ENCODE results near the gene HSPA1A.

HSPA1A gene

DNA sequence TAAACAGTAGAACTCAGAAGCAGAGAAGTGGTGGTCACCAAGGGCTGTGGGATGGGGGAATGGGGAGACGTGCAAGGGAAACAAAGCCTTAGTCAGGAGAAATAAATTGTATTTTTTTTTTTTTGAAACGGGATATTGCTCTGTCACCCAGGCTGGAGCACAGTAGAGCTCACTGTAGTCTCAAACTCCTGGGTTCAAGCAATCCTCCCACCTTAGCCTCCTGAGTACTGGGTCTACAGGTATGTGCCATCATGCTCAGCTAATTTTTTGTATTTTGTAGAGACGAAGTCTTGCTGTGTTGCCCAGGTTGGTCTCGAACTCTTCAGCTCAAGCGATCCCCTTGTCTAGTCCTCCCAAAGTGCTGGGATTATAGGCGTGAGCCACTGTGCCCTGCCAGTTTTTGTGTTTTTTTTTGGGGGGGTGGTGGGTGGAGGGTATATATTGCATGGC lies 15.6 kb downstream of the HSPA1A start:
- Histone ChIP-seq H3K27ac (ENCODE audit: poor library complexity, severe bottlenecking) (peak overlapping the region; percentile 77), H3K9me3 (ENCODE audit: severe bottlenecking) (no peaks in the 10 kb centered on the region), H3K27me3 (ENCODE audit: insufficient read depth, poor library complexity, severe bottlenecking) (no peaks in the 10 kb centered on the region), H3K36me3 (ENCODE audit: low read depth) (peaks cover 30% of the 10 kb centered on the region), H3K4me3 (ENCODE audit: severe bottlenecking) (peak overlapping the region; percentile 70), H3K4me1 (ENCODE audit: insufficient read depth, poor library complexity, severe bottlenecking) (peaks cover 17% of the 10 kb centered on the region)
- no peak for DNase-seq (ENCODE audit: low spot score)
- no peak for ATAC-seq (ENCODE audit: low read depth)
- TF ChIP-seq, protein P1, sequence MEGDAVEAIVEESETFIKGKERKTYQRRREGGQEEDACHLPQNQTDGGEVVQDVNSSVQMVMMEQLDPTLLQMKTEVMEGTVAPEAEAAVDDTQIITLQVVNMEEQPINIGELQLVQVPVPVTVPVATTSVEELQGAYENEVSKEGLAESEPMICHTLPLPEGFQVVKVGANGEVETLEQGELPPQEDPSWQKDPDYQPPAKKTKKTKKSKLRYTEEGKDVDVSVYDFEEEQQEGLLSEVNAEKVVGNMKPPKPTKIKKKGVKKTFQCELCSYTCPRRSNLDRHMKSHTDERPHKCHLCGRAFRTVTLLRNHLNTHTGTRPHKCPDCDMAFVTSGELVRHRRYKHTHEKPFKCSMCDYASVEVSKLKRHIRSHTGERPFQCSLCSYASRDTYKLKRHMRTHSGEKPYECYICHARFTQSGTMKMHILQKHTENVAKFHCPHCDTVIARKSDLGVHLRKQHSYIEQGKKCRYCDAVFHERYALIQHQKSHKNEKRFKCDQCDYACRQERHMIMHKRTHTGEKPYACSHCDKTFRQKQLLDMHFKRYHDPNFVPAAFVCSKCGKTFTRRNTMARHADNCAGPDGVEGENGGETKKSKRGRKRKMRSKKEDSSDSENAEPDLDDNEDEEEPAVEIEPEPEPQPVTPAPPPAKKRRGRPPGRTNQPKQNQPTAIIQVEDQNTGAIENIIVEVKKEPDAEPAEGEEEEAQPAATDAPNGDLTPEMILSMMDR (IDR thresholded peaks at IDR 0.05; ENCODE audit: poor library complexity, severe bottlenecking), result no peak

DNA sequence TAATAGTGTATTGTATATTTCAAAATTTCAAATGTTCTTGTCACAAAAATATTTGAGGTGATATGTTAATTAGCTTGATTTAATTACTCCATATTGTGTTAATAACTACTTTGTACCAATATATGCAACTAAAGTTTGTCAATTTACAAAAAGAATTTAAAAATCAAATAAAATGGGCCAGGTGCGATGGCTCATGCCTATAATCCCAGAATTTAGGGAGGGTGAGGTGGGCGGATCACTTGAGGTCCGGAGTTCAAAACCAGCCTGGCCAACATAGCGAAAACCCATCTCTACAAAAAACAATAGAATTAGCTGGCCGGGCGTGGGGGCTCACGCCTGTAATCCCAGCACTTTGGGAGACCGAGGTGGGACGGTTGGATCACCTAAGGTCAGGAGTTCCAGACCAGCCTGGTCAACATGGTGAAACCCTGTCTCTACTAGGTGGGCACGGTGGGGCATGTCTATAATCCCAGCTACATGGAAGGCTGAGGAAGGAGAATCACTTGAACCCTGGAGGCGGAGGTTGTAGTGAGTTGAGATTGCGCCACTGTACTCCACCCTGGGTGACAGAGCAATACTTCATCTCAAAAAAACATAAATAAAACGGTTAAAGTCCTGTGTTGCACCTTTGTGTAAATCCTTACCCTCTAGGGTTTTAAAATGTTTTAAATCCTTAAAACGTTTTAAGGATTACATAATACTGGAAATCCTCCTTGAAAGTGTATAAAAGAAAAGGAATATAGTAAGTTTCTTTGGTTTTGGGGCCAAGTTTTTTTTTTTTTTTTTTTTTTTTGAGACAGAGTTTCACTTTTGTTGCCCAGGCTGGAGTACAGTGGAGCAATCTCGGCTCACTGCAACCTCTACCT lies 16.2 kb downstream of the HSPA1A start:
- H3K36me3 ChIP-seq (ENCODE audit: low read depth), result peaks cover 36% of the 10 kb centered on the region
- peaks cover 12% of the 10 kb centered on the region for H3K4me1 ChIP-seq (ENCODE audit: insufficient read depth, poor library complexity, severe bottlenecking)
- no peak for ATAC-seq (ENCODE audit: low read depth)
- DNase-seq (ENCODE audit: low spot score), result no peak
- H3K27ac ChIP-seq (ENCODE audit: poor library complexity, severe bottlenecking), result peak overlapping the region; percentile 77
- H3K27me3 ChIP-seq (ENCODE audit: insufficient read depth, poor library complexity, severe bottlenecking), result no peaks in the 10 kb centered on the region
- TF ChIP-seq, protein P1 (IDR thresholded peaks at IDR 0.05; ENCODE audit: poor library complexity, severe bottlenecking), result no peak
- H3K9me3 ChIP-seq (ENCODE audit: severe bottlenecking), result no peaks in the 10 kb centered on the region
- peak overlapping the region; percentile 70 for H3K4me3 ChIP-seq (ENCODE audit: severe bottlenecking)

DNA sequence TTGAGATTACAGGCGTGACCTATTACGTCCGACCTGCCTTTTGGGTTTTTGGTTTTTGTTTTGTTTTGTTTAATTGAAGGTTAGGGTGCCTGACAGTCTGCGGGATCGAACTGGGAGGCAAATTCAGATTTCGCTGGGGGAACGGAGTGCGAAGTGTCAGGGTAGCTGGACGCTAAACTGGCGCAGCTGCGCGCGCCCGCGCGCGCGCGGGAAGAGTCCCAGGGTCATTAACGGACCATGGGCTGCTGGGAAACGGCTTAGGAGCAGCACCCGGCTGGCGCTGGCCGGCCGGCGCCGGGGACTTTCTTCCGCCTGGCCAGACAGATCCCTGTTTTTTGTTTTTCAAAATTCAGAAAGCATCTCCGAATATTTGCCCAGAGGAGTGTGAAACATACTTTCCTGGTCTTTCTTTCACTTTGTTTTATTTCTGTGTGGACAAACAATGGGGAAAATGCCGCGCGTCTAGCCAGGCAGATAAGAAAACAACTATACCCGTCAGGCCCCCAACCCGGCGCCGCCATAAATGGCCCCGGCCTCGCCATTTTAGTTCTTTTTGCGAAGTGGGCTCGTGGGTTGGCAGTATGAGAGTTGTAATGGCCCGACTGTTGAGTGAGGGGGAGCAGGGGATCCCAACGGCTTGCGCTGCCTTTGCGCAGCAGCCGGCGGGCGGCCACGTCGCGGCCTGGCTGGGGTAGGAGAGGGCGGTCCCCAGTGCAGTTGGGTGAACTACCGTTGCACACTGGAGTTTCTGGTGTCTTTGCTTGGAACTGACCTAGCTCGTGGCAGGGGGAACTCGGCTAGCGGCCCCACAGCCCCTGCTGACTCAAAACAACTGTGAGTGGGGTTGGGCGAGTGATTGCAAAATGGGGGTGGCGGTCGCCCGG lies 19.3 kb downstream of the HSPA1A start:
- Histone ChIP-seq H3K4me1 (ENCODE audit: insufficient read depth, poor library complexity, severe bottlenecking) (peaks cover 28% of the 10 kb centered on the region), H3K9me3 (ENCODE audit: severe bottlenecking) (no peaks in the 10 kb centered on the region), H3K4me3 (ENCODE audit: severe bottlenecking) (peak overlapping the region; percentile 97), H3K27ac (ENCODE audit: poor library complexity, severe bottlenecking) (peak overlapping the region; percentile 77), H3K36me3 (ENCODE audit: low read depth) (peaks cover 66% of the 10 kb centered on the region), H3K27me3 (ENCODE audit: insufficient read depth, poor library complexity, severe bottlenecking) (no peaks in the 10 kb centered on the region)
- ATAC-seq (ENCODE audit: low read depth) (peak; percentile 79), DNase-seq (ENCODE audit: low spot score) (peak; percentile 87)
- TF ChIP-seq, protein P1 (IDR thresholded peaks at IDR 0.05; ENCODE audit: poor library complexity, severe bottlenecking), result no peak

DNA sequence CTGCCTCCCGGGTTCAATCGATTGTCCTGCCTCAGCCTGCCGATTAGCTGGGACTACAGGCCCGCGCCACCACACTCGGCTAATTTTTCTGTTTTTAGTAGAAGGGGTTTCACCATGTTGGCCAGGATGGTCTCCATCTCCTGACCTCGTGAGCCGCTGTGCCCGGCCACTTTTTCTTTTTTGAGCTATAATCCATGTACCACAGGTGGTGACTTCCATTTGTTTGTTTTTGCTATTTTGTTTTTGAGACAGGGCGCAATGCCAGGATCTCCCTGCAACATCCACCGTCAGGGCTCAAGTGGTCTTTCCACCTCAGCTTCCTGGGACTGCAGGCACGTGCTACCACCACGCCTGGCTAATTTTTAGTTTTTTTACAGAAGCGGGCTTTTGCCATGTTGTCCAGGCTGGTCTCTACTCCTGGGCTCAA lies 20.7 kb downstream of the HSPA1A start:
- TF ChIP-seq, protein P1 (IDR thresholded peaks at IDR 0.05; ENCODE audit: poor library complexity, severe bottlenecking), result no peak
- Histone ChIP-seq H3K4me3 (ENCODE audit: severe bottlenecking) (peak overlapping the region; percentile 97), H3K27me3 (ENCODE audit: insufficient read depth, poor library complexity, severe bottlenecking) (no peaks in the 10 kb centered on the region), H3K27ac (ENCODE audit: poor library complexity, severe bottlenecking) (peak overlapping the region; percentile 77), H3K4me1 (ENCODE audit: insufficient read depth, poor library complexity, severe bottlenecking) (peaks cover 27% of the 10 kb centered on the region), H3K9me3 (ENCODE audit: severe bottlenecking) (no peaks in the 10 kb centered on the region), H3K36me3 (ENCODE audit: low read depth) (peaks cover 68% of the 10 kb centered on the region)
- no peak for DNase-seq (ENCODE audit: low spot score)
- no peak for ATAC-seq (ENCODE audit: low read depth)
